GM19372 (cell line): Measurements from ENCODE around the gene ZNF445.
A peak's percentile ranks its signal among the peaks of the same experiment; 100 is the strongest.
"Not testable (repeated sequence)": the region's sequence is repeated elsewhere in the genome, so short reads cannot be mapped to it uniquely, and the experiment has no call there.

Experiments used
- ATAC-seq: cut with Tn5 transposase; IDR thresholded peaks from one replicate; pipeline ENCODE4 v1.9.1; 2021; ENCODE audit warnings: mild to moderate bottlenecking, low read depth, moderate library complexity; ENCODE audit not compliant: unreplicated experiment

Gene ZNF445

GRCh38 chr3:44439499-44440295, 37.8 kb downstream of the ZNF445 start:
- ATAC-seq: peak; percentile 97

DNA sequence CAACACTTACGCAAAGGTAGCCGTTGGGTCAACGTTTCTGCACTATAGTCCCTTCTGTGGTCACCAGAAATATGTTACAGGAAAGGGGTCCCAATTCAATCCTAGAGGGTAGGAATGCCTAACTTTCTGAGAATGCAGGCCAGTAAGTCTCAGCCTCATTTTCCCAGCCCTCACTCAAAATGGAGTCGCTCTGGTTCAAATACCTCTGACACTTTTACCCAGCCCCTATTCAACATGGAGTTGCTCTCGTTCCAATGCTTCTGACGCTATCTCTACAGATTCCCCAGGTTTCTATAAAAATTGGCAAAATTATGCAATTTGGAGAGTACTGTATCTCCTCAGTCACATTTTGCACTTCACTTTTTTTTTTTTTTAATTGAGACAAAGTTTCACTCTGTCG, 39.7 kb downstream of the ZNF445 start:
- no peak for ATAC-seq

DNA sequence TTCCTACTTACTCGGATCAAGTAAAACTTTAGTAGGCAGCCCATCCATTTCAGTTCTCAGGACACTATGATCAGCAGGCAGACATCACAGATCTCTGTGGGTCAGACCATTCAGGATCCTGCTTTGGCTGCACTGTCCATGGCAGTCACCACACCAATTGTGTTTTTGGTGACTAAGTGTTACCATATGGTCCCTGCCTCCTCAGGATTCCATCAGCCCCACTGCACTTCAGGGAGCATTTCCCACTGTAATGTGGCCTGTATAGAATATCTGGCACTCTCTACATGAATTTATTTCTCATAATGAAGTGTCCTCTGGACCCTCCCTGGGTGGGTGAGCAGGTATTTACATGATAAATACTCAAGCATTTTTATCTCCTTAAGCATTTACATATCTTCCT, 41.3 kb downstream of the ZNF445 start:
- ATAC-seq: no peak

GRCh38 chr3:44434834-44435510, 42.5 kb downstream of the ZNF445 start:
- ATAC-seq: no peak

- no peak for ATAC-seq
Measured at GRCh38 chr3:44430466-44430865, 47.0 kb downstream of the ZNF445 start.

DNA sequence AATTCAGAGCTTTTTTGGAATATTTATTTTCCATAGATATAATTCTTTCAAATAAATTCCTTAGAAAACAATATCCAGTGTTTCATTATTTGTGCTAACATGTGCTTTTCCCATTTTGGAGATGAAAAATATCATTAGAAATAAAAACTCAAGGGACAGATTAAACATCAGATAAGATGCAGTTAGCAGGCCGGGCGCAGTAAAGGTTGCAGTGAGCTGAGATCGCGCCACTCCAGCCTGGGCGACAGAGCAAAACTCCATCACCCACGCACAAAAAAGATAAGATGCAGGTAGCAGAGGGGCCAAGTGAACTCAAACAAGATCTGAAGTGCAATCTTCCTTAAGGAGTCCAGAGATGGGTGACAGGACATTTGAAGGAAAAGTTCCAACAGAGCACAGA, 48.0 kb downstream of the ZNF445 start:
- ATAC-seq: no peak

- ATAC-seq: no peak
Measured at GRCh38 chr3:44428910-44429309, 48.6 kb downstream of the ZNF445 start.

DNA sequence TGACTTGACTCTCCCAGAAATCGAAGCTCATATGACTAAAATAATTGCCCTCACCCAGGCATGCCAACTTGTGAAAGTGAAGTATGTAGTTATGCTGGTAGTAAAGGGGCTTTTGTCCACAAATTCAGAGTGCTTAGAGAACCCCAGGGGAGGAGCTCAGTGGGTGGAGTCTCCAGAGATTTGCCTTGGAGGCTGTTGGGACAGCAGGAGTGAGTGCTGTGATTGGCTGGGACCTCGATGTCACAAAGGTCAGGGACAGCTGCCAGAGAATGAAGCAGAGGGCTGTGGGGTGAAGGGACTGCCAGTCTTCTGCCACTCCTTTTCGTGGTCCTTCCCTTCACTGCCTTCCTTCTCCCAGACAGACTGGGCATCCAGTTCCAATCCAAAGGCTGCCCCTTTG, 49.8 kb downstream of the ZNF445 start:
- ATAC-seq: no peak

DNA sequence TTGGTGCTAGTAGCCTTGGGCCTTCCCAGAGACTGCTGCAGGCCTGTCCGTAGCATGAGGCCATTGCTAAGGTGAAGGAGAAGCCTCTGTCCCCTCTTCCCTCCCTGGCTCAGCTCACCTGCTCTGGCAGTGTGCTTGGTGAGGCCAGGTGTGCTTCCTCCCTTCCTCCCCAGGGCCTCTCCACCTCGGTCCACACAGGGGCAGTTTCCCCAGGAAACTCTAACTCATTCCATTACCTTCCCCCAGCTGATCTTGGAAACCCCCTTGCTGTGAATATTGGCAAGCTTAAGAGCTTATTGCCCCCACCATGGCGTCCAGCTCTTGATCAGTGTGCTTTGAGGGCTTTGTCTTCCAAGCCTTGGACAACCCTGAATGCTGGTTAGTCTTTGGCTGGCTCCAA, 52.7 kb downstream of the ZNF445 start:
- no peak for ATAC-seq

- no peak for ATAC-seq
Measured at GRCh38 chr3:44421280-44421679, 56.2 kb downstream of the ZNF445 start.

GRCh38 chr3:44420676-44421075, 56.8 kb downstream of the ZNF445 start:
- no peak for ATAC-seq

GRCh38 chr3:44419923-44420650, 57.4 kb downstream of the ZNF445 start:
- ATAC-seq: no peak

DNA sequence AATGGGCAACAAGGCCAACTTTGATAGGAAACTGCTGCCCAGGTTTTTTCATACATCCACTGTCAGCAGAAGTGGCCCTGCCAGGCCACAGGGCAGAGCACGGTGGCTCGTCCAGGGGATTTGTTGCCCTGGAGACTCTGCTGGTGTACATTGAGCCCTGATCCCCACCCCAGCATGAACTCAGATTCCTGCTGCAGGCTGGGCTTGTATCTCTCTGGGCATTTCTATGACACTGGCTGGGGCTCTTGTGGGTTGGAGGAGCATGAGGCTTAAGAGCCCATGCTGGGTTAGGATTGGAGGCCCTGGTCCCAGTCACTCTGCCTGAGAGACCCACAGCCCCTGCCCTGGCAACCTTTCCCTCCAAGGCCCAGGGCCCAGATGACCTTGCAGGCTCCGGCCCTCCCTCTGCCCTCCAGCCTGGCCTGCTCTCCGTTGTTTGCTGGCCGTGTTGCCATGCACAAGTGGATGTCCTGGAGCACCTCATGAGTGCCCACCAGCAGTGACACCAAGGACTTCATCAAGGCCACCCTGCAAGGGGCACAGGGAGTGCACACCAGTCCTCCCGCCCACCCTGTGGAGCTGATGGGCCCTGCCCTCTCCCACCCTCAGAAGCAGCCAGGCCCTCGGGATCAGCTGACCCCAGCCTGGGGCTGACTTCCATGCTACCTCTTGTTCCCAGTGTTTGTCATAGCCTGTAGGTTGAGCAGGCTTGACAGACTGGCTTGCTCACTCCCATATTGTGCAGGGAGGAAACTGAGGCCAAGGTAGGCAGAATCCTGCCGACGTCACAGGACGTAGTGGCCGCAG, 58.2 kb downstream of the ZNF445 start:
- ATAC-seq: no peak

- no peak for ATAC-seq
Measured at GRCh38 chr3:44418549-44418948, 58.9 kb downstream of the ZNF445 start.

DNA sequence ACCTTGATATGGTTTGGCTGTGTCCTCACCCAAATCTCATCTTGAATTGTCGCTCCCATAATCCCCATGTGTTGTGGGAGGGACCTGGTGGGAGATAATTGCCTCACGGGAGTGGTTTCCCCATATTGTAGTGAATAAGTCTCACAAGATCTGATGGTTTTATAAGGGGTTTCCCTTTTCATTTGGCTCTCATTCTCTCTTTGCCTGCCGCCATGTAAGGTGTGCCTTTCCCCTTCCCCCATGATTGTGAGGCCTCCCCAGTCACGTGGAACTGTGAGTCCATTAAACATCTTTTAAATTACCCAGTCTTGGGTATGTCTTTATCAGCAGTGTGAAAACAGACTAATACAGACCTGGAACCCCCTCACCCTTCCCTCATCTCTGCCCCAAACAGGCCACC, 59.4 kb downstream of the ZNF445 start:
- ATAC-seq: not testable (repeated sequence)

- ATAC-seq: no peak
Measured at GRCh38 chr3:44416031-44417030, 61.1 kb downstream of the ZNF445 start.

DNA sequence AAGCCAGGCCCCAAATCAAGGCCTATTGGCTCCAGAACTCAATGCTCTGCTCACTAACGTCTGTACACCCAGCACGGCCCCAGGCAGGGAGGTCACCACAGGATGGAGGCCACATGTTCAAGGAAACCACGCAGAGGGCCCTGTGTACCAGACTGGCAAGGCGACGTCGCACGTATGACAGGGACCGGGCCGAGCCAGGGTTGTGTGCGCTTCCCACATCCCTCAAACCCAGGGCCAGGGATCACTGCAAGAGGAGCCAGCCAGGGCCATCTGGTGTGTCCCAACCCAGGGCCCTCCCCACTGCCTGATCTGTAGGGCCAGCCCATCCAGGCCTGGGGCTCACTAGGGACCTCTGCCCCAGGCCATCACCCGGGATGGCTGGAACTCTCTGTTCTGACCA, 62.0 kb downstream of the ZNF445 start:
- ATAC-seq: no peak

DNA sequence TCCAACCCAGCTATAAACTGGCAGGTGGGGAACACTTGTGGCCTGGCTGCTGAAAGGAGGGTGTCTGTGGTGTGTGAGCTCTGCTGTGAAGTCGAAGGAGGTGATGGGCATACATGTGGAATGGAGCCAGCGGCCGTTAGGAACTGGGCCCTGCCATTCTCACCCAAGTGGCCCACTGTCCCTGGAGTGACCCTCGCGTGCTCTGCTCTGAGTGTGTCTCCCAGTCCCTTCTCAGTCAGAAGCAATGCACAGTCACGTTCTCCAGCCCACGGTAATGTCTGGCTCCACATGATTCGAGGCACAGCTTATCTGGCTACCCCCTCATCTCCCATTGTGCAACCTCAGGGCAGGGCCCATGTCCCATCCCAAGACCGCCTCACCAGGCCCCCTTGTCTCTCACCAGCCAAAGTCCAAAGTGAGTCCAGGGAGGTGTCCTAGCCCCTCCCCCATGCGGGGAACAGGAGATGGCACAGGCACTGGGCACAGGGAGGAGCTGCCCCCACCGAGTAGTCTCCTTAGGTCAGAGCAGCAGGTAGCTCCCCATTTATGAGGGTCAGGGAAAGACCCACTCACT, 62.9 kb downstream of the ZNF445 start:
- no peak for ATAC-seq

DNA sequence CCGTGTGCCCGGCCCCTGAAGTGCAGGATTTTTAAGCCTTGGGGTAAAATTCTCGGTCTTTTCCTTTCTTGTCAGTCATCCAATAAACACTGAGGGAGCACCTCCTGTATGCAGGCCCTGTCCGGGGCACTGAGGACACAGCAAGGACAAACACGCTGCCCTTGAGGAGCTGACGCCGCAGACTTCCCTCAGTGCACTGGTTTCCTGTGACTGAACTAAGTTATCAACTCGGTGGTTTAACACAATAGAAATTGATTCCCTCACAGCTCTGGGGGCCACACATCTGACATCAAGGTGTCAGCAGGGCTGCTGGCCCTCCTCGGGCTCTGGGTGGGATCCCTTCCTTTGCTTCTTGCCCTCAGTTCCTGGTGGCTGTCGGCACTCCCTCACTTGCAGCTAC, 65.1 kb downstream of the ZNF445 start:
- no peak for ATAC-seq
